ENCODE measurements around the gene FOXP1.

The FOXP1 gene

DNA sequence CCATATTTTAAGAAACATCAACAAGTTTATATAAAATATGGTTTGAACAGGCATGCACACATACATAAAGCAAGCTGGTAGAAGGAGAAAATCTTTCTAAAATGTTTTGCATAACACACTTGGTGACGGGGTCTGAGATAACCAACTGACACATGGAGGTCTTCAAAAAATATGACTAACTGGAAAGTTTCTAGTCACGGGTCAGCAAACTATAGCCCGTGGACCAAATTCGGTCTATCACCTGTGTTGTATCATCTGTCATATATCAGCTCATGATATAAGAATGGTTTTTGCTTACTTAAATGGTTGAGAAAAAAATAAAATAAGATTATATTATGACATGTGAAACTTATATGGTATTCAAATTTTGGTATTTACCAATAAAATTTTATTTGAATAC, 465.1 kb downstream of the FOXP1 start:
- no peak for TF ChIP-seq ESRRG (CRISPR knock-in tag; IDR thresholded peaks at IDR 0.05)
- TF ChIP-seq ISL1 (CRISPR knock-in tag; IDR thresholded peaks at IDR 0.05): no peak
- TF ChIP-seq BACH2 (CRISPR knock-in tag; IDR thresholded peaks at IDR 0.05; ENCODE audit: borderline replicate concordance): no peak
- TF ChIP-seq ZNF565 (CRISPR knock-in tag; conservative IDR thresholded peaks at IDR 0.05; ENCODE audit: low read depth): no peak
- TF ChIP-seq OSR1 (CRISPR knock-in tag; IDR thresholded peaks at IDR 0.05): no peak
- no peak for TF ChIP-seq ZFP30 (CRISPR knock-in tag; IDR thresholded peaks at IDR 0.05)
- no peak for TF ChIP-seq RARB (CRISPR knock-in tag; IDR thresholded peaks at IDR 0.05)
- no peak for TF ChIP-seq ZNF8 (CRISPR knock-in tag; IDR thresholded peaks at IDR 0.05)
- TF ChIP-seq PPARA (CRISPR knock-in tag; IDR thresholded peaks at IDR 0.05; ENCODE audit: borderline replicate concordance): no peak
- no peak for TF ChIP-seq CSRNP3 (CRISPR knock-in tag; IDR thresholded peaks at IDR 0.05)
- ATAC-seq: no peak

GRCh38 chr3:71117572-71118247, 465.8 kb downstream of the FOXP1 start:
- peak; percentile 49 for ATAC-seq
- TF ChIP-seq GLIS3 (CRISPR knock-in tag; IDR thresholded peaks at IDR 0.05): no peak
- TF ChIP-seq OSR1 (CRISPR knock-in tag; IDR thresholded peaks at IDR 0.05): no peak
- no peak for TF ChIP-seq ZNF565 (CRISPR knock-in tag; conservative IDR thresholded peaks at IDR 0.05; ENCODE audit: low read depth)
- TF ChIP-seq, protein P1, sequence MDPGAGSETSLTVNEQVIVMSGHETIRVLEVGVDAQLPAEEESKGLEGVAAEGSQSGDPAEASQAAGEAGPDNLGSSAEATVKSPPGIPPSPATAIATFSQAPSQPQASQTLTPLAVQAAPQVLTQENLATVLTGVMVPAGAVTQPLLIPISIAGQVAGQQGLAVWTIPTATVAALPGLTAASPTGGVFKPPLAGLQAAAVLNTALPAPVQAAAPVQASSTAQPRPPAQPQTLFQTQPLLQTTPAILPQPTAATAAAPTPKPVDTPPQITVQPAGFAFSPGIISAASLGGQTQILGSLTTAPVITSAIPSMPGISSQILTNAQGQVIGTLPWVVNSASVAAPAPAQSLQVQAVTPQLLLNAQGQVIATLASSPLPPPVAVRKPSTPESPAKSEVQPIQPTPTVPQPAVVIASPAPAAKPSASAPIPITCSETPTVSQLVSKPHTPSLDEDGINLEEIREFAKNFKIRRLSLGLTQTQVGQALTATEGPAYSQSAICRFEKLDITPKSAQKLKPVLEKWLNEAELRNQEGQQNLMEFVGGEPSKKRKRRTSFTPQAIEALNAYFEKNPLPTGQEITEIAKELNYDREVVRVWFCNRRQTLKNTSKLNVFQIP (CRISPR knock-in tag; IDR thresholded peaks at IDR 0.05; ENCODE audit: borderline replicate concordance, low read depth): no peak
- TF ChIP-seq CREB5 (CRISPR knock-in tag; IDR thresholded peaks at IDR 0.05; ENCODE audit: low read depth): no peak
- TF ChIP-seq ESRRG (CRISPR knock-in tag; IDR thresholded peaks at IDR 0.05): no peak
- TF ChIP-seq RARB (CRISPR knock-in tag; IDR thresholded peaks at IDR 0.05): no peak
- no peak for TF ChIP-seq ZFP30 (CRISPR knock-in tag; IDR thresholded peaks at IDR 0.05)
- no peak for TF ChIP-seq TOX (CRISPR knock-in tag; IDR thresholded peaks at IDR 0.05; ENCODE audit: borderline replicate concordance)
- no peak for TF ChIP-seq PPARA (CRISPR knock-in tag; IDR thresholded peaks at IDR 0.05; ENCODE audit: borderline replicate concordance)
- TF ChIP-seq TCF4 (CRISPR knock-in tag; IDR thresholded peaks at IDR 0.05; ENCODE audit: borderline replicate concordance): no peak
- no peak for TF ChIP-seq ISL1 (CRISPR knock-in tag; IDR thresholded peaks at IDR 0.05)
- no peak for TF ChIP-seq ZFP3 (CRISPR knock-in tag; IDR thresholded peaks at IDR 0.05)

GRCh38 chr3:71114610-71115009, 468.9 kb downstream of the FOXP1 start:
- no peak for ATAC-seq
- TF ChIP-seq CREB5 (CRISPR knock-in tag; IDR thresholded peaks at IDR 0.05; ENCODE audit: low read depth) (no peak), ARNTL (CRISPR knock-in tag; IDR thresholded peaks at IDR 0.05; ENCODE audit: borderline replicate concordance, low read depth) (no peak), PATZ1 (CRISPR knock-in tag; IDR thresholded peaks at IDR 0.05; ENCODE audit: borderline replicate concordance) (no peak), BACH2 (CRISPR knock-in tag; IDR thresholded peaks at IDR 0.05; ENCODE audit: borderline replicate concordance) (no peak), ISL1 (CRISPR knock-in tag; IDR thresholded peaks at IDR 0.05) (no peak), CSRNP3 (CRISPR knock-in tag; IDR thresholded peaks at IDR 0.05) (no peak), ESRRG (CRISPR knock-in tag; IDR thresholded peaks at IDR 0.05) (no peak), ZNF565 (CRISPR knock-in tag; conservative IDR thresholded peaks at IDR 0.05; ENCODE audit: low read depth) (no peak), ZNF8 (CRISPR knock-in tag; IDR thresholded peaks at IDR 0.05) (no peak), ZFP30 (CRISPR knock-in tag; IDR thresholded peaks at IDR 0.05) (no peak), TOX (CRISPR knock-in tag; IDR thresholded peaks at IDR 0.05; ENCODE audit: borderline replicate concordance) (no peak)
- TF ChIP-seq, protein P1 (CRISPR knock-in tag; IDR thresholded peaks at IDR 0.05; ENCODE audit: borderline replicate concordance, low read depth): no peak

Measured in SK-N-SH treated with all-trans-retinoic acid at 6 μM for 48 hours (cell line).